Activated T-cell treated with anti-CD3 and anti-CD28 coated beads for 24 hours (primary cell): ENCODE measurements around the gene MEIOC.
"Not testable (repeated sequence)": the region's sequence is repeated elsewhere in the genome, so short reads cannot be mapped to it uniquely, and the experiment has no call there.

Experiments
- DNase-seq: peaks from one replicate; pipeline ENCODE4 v3.0.0-alpha.2; 2020; ENCODE audit warnings: low read depth

Gene MEIOC

DNA sequence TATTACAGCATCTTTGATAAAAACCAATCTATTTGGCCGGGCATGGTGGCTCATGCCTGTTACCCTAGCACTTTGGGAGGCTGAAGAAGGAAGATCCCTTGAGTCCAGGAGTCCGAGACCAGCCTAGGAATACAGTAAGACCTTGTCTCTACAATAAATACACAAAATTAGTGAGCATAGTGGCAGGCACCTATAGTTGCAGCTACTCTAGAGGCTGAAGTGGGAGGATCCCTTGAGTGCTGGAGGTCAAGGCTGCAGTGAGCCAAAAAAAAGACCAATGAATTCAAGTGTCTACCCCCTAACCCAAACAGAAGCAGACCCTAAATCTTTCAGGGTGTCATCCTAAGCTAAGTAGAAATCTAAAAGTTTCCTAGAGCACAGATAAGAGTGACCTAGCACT, 7.3 kb upstream of the MEIOC start:
- DNase-seq, result no peak

DNA sequence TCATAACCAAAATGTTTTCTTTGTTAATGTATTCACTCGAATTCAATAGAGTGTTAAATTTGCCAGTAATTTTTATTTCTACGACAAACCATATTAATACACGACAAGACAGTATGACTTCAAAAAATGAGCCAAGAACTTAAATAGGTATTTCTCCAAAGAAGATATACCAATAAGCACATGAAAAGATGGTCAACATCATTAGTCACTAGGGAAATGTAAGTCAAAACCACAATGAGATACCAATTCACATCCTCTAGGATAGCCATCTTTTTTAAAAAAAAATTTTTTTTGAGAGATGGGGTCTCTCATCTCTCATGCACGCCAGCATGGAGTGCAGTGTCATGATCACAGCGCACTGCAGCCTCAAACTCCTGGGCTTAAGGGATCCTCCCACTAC, 5.0 kb upstream of the MEIOC start:
- DNase-seq, result no peak

DNA sequence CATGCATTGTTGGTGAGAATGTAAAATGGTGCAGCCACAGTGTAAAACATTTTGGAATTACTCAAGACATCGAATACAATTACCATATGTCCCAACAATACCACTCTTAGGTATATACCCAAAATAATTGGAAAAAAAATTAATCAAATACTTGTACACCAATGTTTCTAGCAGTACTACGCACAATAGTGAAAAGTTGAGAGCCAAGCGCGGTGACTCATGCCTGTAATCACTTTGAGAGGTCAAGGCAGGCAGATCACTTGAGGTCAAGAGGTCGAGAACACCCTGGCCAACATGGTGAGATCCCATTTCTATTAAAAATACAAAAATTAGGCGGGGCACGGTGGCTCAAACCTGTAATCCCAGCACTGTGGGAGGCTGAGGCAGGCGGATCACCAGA, 3.5 kb upstream of the MEIOC start:
- no peak for DNase-seq

DNA sequence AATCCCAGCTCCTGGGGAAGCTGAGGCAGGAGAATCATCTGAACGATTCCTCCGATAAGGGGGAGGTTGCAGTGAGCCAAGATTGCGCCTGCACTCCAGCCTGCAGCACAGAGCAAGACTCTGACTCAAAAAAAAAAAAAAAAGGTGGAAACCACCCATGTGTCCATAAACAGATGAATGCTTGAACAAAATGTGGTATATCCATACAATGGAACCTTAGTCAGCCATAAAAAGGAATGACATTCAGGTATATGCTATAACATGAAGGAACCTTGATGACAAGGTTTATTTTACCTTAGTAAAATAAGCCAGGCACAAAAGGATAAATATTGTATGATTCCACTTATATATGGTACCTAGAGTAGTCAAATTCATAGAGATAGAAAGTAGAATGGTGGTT, 2.9 kb upstream of the MEIOC start:
- no peak for DNase-seq

DNA sequence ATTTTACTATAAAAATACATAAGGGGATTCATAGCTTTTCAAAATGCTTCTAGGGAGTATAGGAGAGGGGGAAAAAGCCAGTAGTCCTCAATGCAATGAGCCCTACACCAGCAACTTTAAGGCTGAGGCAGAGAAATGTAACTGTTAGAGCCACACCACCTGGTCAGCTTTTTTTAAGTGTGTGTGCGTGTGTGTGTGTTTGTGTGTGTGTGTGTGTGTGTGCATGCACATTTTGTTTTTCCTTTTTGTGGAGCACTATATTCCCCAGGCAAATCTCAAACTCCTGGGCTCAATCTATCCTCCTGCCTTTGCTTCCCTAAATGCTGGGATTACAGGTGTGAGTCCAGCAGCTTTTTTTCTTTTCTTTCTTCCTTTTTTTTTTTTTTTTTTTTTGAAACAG, 2.3 kb upstream of the MEIOC start:
- DNase-seq, result no peak

DNA sequence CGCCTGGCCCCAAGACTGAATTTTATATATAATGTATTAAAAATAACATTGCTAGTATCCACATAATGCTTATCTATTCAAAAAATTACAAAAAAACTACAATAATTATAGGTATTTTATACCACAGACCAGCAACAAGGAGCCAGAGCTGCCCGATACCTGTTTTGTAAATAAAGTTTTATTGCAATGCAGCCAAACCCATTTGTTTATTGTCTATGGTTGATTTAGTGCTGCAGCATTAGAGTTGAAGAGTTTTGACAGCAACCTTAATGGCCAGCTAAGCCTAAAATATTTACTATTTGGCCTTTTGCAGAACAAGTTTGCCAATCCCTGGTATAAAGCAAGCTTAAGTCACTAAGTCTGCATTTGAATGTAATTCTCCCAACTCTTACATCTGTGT, 5.6 kb downstream of the MEIOC start:
- no peak for DNase-seq

DNA sequence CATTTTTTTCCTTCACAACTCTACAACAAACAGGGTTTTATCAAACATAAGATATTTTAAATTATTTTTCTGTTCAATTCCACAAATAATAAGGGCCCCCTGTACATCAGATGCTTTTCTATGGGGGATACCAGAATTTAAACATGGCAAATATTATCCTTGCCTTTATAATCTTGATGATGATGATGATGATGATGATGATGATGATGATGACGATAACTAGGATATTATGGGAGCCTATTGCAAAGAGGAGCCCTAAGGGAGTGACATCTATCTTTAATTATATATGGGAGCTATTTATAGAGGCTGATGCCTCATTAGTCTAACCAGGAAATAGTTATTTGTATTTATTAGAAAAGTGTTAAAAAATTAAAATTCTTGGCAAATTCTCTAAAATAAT, 6.8 kb downstream of the MEIOC start:
- no peak for DNase-seq

DNA sequence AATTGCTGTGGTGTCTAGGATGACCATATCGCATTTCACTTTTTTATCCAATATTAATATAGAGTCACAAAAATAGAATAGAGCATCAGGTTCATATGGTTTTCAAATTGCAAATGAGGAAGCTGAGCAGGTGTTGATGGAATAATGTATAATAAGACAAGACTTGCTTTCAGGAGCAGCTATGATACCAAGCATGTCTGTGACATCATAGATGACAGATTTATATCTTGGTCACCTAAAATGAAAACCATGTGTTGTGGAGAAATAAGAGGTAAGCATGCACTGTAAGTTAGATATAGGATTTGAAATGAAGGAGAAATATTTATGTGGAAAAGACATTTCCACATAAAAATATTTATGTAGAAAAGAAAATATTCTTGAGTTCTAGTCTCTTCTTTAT, 8.6 kb downstream of the MEIOC start:
- no peak for DNase-seq

DNA sequence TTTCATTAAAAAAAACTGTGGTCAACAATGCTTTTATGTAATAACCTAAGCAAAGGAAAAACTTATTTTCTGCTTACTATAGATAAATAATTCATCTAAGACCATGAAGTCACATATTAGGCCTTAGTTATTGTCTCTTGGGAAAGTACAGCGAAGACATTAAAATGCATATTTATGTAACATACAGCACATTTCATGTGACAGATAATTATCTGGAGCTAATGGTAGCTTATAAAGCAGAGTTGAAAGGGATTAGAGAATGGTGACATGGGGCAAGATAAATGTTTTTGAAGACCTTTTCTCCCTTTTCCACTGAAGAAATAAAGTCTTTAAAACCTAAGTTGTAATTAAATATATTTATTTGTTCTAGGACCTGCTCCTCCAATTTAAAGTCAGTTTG, 9.7 kb downstream of the MEIOC start:
- DNase-seq, result no peak

DNA sequence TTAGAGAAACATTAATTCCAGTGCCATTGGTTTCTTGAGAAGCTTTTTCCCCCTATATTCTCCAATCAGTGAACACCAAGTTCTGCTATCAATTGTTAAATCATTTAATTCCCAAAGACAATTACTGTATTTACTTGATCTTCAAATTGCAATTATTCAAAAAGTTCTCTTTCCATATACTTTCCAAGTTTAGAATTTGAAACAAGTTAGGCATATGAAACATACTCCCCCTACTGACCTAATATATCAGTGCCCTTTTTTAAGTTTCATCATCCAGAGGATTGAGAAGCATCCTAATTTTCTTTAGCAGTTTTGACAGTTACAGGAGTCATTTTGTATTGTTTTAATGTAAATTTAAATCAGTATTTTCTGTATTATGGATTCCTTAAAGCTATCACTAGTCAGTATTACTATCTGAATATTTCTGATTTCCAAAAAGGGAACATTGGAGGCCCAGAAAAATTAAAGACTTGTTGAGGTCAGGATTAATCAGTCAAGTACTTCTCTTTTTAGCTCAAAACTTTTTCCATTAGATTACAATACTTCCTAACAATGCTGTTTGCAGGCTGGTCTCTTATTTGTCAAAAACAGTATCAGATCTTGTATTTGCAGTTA, 16.3 kb downstream of the MEIOC start:
- no peak for DNase-seq

DNA sequence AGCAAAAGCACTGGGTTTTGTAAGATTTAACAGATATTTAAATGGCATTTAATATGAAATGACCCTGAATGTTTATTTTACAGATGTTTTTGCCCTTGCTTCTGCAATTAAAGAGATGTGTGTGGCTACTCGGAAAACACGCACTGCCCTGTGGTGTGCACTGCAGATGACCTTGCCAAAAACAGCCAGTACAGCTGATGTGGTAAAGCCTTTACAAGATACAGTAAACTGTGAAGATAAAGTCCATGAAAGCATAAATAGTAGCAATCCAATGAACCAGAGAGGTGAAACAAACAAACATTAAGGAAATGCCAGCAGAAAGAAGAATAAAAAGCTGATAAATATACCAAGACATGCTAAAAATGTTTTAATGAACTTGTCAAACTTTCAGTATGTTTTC, 17.6 kb downstream of the MEIOC start:
- DNase-seq, result no peak

DNA sequence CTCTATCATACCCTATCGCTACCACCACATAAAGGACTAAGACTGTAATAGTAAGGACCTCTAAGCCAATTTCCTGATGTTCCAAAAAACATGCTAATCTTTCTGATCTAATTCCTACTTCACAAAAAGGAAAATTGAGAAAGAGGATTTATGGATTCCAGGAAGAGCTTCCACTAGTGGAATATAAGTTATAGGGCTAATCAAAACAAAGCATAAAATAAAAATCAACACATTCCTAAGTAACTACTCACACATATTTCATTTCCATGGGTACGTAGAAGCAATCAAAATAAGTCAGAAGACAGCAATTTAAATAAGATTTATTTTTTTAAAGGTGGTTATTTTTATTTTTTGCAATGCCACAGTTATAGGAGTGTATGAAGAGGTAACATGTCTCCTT, 20.9 kb downstream of the MEIOC start:
- no peak for DNase-seq

DNA sequence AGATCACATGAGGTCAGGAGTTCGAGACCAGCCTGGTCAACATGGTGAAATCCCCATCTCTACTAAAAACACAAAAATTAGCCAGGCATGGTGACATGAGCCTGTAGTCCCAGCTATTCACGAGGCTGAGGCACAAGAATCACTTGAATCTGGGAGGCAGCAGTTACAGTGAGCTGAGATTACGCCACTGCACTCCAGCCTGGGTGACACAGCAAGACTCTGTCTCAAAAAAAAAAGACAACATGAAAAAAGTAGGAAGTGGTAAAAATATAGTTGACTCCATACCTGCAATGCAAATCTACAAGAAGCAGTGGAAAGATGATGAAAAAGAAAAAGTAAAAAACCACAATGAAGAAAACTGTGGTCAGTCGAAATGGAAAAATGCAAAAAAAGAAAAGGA, 27.0 kb downstream of the MEIOC start:
- not testable (repeated sequence) for DNase-seq

DNA sequence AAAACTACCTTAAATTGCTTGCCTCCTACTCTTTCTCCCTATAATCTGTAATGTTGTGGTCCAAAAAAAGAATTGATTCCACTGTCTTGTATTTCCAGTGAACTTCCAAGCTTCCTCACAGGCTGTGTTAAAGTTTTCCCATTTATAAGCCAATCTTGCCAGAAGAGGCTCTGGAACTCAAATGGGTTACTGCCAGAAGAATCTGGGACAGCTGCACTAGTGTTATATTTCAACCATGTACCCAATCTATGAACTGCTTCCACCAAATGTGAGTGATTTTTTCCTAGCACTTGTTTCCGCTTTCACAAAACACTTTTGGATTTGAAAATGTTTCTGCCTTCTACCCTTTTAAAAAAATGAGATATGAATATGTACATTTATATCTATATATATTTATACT, 31.5 kb downstream of the MEIOC start:
- DNase-seq, result no peak

DNA sequence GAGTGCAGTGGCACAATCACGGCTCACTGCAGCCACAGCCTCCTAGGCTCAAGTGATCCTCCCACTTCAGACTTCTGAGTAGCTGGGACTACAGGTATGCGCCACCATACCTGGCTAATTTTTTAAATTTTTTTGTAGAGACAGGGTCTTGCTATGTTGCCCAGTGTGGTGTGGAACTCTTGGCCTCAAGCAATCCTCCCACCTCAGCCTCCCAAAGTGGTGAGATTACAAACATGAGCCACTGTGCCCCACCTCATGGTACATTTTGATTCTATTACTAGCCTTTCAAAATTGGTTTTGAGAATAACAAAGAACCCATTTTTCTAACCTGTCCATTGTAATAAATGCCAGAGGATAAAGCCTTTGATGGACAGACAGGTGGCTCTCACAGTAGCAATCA, 31.9 kb downstream of the MEIOC start:
- no peak for DNase-seq

DNA sequence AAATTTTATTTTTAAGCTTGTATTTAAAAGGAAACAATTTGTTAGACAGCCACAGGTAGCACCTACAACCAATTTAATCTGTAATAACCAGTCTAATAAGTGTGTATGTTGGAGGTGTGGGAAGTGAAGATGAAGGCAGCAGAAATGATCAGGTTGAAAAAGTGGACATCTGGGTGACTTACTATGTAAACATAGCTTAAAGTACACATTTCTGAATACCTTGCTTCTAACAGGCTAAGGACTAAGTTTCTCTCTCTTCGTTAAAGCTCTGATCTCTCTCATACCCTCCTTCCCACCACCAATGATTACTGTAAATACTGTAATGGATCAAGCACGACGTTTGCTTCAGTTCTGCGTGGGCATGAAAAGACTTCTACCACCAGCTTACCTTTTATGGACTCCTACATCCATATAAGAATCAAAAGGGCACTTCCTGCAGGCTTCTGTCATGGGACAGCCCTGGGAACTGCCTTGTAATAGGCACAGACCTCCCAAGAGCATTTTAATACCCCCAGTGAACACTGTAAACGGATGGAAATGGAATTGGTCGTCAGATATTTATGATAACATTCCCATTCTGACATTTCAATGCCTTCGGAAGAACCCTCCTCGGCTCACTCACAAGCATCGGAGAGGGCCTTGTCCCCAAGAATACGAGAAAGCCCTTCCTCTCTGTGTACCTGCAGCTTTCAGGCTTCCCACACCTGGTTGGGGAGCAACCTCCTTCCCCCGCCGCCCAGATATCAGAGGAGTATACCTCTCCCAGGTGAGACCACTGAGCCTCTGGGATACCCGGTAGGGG, 32.6 kb downstream of the MEIOC start:
- no peak for DNase-seq

DNA sequence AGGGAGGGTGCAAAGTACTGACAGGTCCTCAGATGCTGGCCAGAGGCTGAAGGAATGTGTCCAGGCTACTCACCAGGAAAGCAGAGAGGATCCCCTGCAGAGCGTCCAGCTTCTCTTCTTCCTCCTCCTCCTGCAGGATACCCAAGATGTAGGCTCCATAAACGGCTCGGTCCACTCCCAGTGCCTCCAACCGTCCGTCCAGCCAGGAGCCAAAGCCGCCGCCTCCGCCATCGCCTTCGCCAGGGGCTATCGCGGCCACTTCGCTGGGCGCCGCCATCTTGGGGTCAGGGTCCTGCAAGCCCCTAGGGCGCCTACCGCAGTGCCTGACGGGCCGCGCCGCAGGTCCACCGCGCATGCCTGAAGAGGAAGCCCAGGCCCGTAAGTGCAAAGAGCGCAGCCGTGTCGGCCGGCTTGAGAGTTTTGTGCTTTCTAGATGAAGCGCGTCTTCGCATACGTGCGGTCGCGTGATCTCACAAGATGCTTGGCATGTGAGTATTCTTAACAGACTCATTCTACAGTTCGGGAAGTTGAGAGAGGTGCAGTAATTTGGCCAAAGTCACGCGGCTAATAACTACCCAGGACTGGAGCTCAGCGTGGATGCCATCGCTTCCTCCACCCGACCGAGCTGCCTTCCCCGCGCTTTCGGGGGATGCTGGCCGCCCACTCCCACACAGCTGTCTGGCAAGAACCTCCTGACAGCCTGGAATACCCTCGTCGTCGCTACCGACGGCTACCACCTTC, 33.4 kb downstream of the MEIOC start, which contains the start of gene CCDC43:
Gene CCDC43, minus strand, starts transcription at position 300 of the 741 bp plus-strand sequence. Its CDS starts 23 bp downstream, at position 277.
- DNase-seq, result peak; percentile 89

DNA sequence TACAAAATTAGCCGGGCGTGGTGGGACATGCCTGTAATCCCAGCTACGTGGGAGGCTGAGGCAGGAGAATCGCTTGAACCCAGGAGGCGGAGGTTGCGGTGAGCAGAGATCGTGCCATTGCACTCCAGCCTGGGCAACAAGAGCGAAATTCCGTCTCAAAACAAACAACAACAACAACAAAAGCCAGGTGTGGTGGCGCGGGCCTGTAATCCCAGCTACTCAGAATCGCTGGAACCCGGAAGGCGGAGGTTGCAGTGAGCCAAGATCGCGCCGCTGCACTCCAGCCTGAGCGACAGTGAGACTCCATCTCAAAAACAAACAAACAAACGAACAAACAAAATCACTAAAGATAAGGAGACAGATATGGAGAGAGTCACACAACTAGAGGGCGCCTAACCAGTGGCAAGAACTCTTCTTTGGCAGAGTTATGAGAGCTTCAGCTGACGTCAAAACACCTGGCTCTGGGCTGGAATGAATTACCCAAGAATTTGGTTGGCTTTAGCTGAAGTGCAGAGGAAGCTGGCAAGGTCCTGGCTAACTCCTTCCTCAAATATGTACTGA, 34.6 kb downstream of the MEIOC start:
- not testable (repeated sequence) for DNase-seq

DNA sequence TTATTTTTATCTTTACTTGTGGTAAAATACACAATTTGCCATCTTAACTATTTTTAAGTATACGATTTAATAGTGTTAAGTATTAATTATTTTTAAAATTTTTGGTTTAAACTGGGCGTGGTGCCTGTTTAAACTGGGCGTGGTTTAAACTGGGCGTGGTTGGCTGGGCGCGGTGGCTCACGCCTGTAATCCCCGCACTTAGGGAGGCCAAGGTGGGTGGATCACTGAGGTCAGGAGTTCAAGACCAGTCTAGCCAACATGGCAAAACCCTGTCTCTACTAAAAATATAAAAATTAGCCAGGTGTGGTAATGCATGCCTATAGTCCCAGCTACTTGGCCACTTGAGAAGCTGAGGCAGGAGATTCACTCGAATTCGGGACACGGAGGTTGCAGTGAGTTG, 37.3 kb downstream of the MEIOC start:
- DNase-seq, result no peak

DNA sequence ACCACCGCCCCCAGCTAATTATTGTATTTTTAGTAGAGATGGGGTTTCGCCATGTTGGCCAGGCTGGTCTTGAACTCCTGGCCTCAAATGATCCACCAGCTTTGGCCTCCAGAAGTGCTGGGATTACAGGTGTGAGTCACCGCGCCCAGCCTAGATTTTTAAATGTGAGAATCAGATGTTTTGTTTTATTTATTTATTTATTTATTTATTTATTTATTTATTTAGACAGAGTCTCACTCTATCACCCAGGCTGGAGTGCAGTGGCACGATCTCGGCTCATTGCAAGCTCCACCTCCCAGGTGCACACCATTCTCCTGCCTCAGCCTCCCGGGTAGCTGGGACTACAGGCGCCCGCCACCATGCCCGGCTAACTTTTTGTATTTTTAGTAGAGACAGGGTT, 44.0 kb downstream of the MEIOC start:
- DNase-seq, result not testable (repeated sequence)

DNA sequence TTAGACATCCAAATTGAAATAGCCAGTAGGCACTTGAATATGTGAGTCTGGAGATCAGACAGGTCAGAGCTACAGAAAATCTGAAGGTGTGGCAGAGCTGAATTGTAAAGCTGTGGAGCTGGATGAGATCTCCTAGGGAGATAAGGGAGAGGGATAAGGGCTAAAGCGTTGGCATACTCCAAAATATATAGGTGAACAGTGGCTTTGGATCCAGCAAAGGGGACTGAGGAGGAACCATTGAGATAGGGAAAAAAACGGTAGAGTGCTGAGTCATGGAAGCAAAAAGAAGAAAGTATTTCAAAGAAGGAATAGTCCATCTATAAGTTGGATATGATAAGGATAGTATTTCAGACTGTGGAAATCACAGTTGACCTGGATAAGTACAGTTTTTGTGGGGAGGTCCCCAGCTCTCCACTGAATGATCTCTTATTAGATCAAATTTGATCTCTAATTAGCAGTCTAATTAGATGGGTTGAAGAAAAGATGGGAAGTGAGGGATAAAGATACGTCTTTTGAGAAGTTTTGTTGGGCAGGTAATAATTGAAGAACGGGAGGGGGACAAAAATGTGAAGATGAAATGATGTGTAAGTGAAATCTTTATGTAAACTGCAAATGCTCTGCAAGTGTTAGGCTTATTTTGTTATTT, 51.6 kb downstream of the MEIOC start:
- DNase-seq, result no peak
